Left cardiac atrium (tissue), 4 donors: ENCODE measurements around the gene AARS1. TPM values are rescaled to one million over a fixed set of nuclear protein-coding genes. Genes with fewer than 3 reads are reported as not detected.
"Not testable (repeated sequence)": the region's sequence is repeated elsewhere in the genome, so short reads cannot be mapped to it uniquely, and the experiment has no call there.

ENCODE experiments used
- ATAC-seq, 2 donors: fragments of 200-7000 bp; cut with Tn5 transposase; one replicate each; pipeline ENCODE4 v1.9.1; 2020; ENCODE audit warnings: mild to moderate bottlenecking in 2 of 2, moderate library complexity in 2 of 2
- DNase-seq: peaks from one replicate; pipeline ENCODE4 v3.0.0-alpha.2; 2020
- intact Hi-C, 2 donors: fragments of 100-400 bp; cut with DNase I; formaldehyde crosslinking; loops; one replicate each; pipeline versions ENCODE4 v1.14.1 to v1.15.1; 2022 to 2023
- total RNA-seq, 2 donors: library from RNA; stranded (reverse); fragmentation: NEBNext Ultra II Directional; extraction: Animal tissue kit (Norgen Biotek cat#: 25700); gene quantifications; one replicate each; pipeline ENCODE4 v1.2.1, GENCODE V29; 2021
- donor health status: DM: no; HTN: yes; CAD: no.
- donor health status: DM: no; HTN: yes; CAD: no; lungs with severe emphysema.
- donor health status: DM: yes; HTN: yes; CAD: no.
- donor health status: Dilated cardiomyopathy.

AARS1 gene
- total RNA-seq, 2 donors from 2014 or later: 62.0 to 69.7 TPM

DNA sequence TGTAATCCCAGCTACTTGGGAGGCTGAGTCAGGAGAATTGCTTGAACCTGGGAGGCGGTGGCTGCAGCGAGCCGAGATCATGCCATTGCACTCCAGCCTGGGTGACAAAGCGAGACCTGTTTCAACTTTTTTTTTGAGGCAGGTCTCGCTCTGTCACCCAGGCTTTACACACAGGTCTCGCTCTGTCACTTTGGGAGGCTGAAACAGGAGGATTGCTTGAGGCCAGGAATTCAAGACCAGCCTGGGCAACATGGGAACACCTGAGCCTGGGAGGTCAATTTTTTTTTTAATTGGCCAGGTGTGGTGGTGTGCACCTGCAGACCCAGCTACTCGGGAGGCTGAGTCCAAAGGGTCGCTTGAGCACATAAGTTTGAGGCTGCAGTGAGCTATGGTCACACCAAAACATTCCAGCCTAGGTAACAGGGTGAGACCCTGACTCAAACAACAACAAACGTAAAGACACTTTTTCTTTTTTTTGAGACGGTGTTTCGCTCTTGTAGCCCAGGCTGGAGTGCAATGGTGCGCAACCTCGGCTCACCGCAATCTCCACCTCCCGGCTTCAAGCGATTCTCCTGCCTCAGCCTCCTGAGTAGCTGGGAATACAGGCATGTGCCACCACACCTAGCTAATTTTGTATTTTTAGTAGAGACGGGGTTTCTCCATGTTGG lies 1.9 kb downstream of the AARS1 start:
- intact Hi-C loops, ATAC-seq, DNase-seq: not testable (repeated sequence)

DNA sequence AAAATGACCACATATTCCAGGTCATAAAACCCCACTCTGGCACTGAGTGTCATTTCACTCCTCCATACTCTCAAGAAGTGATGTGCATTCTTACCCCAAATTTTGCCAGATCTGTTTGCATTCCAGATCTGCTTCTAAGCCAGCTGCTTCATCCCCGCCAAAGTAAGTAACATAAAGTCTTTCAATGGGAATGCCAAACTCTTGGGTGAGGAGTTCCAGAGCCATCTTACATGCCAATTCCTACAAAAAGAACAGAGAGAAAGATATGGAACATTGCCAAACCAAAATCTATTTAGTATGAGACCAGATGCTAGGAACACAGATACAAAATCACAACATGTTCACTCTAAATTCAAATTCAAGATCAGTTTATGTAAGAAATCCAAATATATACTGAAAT lies 12.9 kb downstream of the AARS1 start:
- intact Hi-C loops: no loop called here
- ATAC-seq (no peak), DNase-seq (no peak)

DNA sequence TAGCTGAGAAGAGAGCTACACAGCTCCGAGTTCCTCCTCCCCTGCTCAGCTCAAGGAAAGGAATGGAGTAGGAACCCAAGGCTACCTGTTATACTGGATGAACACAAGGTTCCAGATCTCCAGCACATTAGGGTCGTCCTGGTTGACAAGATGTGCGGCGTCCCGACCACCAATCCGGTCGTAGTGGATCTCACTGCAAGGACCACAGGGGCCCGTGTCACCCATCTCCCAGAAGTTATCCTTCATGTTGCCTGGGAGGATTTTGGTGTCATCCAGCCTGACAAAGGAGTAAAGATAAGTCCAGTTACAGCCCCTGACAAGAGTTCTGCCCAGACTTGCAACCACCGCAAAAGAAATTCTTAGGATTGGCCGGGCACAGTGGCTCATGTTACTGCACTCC lies 17.6 kb downstream of the AARS1 start:
- intact Hi-C loops: no loop called here
- no peak for ATAC-seq
- DNase-seq: no peak

DNA sequence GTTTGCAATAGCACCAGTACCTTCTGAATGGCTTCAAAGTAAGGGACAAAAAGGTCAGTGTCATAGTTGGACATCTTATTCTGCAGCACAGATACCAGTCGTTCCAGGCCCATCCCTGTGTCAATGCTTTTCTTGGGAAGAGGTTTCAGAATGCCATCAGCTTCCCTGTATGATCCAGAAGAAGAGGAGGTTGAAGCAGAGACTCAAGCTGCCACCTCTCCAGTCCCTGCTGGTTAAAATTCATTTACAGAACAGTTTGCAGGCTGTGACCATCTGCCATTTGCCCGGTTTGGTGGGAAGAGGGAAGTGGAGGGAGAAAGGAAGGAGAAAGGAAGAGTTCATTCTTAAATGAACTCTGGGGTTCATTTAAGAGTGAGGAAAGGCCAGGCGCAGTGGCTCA lies 19.1 kb downstream of the AARS1 start:
- intact Hi-C loops: no loop called here
- ATAC-seq: no peak

DNA sequence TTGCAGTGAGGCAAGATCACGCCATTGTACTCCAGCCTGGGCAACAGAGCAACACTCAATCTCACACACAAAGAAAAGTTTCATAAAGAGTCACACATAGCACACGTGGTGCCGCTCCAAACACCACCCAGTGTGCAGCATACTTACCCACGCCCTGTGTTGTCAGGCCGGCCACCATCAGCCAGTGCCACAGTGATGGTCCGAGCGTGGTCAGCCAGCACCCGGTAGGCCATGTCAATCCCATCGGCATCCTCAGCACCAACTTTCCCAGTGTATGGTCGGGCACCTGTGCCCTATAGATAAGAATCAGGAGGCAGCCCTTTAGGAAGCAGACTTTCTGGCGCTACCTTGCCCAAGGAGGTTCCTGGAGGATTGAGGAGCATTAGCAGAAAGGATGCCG lies 19.8 kb downstream of the AARS1 start:
- ATAC-seq: no peak
- intact Hi-C loops: no loop called here
- no peak for DNase-seq

More for the DNA sequence above, 19.1 kb downstream of the AARS1 start:
- no peak for DNase-seq

DNA sequence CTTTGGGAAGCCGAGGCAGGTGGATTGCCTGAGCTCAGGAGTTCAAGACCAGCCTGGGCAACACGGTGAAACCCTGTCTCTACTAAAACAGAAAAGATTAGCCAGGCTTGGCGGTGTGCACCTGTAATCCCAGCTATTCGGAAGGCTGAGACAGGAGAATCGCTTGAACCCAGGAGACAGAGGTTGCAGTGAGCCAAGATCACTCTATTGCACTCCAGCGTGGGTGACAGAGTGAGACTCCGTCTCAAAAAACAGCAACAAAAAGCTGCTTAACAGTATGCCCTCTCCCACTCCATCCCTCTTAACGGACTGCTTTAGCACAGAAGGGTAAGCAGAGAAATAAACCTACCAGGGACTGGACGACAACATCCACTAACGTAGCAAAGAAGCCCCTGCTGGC lies 21.4 kb downstream of the AARS1 start:
- DNase-seq, intact Hi-C loops, ATAC-seq: not testable (repeated sequence)

DNA sequence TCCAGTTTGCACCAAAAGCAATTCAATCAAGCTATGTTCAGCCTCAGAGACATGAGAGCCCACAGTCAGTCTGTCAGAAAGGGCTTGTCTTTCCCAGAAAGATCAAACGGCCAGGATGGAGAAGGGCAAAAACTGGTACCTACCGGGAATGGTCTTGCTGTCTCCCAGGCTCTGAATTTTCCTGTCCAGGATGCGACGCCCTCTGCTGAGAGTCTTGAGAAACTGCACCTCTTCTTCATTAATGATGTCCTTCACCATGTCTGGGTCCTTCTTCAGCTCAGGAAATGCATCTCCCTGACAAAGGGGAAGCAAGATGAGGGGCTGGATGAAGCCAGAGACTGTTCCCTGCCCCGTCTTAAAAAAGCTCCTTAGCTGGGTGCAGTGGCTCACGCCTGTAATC lies 21.8 kb downstream of the AARS1 start:
- intact Hi-C loops: no loop called here
- ATAC-seq (peak in 1 of 2 donors; percentile 19), DNase-seq (no peak)

DNA sequence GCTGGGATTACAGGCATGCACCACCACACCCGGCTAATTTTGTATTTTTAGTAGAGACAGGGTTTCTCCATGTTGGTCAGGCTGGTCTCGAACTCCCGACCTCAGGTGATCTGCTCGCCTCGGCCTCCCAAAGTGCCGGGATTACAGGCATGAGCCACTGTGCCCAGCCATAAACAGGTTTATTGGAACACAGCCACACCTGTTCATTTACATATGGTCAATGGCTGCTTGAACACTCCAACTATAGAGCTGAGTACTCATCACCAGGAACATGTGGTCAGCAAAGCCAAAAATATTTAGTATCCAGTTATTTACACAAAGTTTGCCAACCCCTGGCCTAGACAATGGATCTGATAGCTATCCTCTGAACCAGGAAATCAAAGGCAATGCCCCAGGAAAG lies 29.4 kb downstream of the AARS1 start:
- intact Hi-C loops, ATAC-seq, DNase-seq: not testable (repeated sequence)

DNA sequence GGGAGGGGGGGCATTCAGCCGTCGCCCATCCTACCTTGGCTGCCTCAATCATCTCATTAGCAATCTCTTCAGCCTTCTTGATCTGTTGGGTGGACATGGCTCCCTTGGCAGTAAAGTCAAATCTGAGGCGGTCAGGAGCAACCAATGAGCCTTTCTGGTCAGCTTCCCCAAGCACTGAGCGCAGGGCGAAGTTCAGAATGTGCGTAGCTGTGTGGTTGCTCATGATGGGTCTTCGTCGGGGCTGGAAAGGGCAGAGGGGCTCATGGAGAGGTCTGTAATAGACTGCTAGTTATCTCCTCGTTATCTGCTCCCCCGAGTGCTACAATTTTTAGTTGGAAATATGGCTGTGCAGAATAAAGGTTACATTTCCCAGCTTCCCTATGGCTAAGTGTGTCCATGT lies 30.4 kb downstream of the AARS1 start:
- intact Hi-C loops: no loop called here
- no peak for DNase-seq

DNA sequence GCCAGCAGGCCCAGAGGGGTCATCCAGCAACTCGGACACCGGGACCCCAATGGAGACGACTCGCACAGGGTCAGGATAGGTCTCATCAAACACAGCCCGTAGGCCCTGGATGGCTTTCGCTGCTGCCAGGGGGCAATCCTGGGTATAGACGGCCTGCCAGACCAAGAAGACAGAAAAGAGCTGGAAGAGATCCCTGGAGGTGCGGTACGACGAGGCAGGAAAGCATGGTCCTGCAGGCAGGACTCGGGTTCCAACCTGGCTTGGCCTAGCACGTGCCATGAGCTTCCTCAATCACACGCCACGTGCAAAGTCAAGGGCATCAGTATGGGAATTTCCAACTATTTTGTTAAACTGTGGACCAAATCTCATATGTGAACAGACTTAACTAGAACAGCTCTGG lies 31.2 kb downstream of the AARS1 start:
- DNase-seq (no peak), ATAC-seq (no peak)
- intact Hi-C loops: no loop called here

More for the DNA sequence above, 30.4 kb downstream of the AARS1 start:
- ATAC-seq: no peak

DNA sequence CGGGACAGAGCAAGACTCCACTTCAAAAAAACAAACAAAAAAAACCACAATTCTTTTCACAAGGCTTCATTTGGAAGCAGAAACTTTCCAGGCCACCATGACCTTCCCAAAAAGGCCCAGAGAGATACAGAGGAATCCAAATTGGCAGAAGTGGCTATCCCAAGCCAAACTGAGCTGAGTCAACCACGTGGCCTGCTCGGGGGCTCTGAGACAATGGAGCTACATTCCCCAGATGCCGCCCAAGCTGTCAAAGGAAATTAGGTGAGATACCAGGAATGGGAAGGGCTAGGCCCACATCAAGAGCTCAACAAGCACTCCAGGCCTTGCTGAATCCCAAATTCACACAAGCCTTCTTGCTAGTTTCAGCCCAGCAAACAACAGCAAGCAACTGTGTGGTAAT lies 31.9 kb downstream of the AARS1 start:
- intact Hi-C loops: no loop called here
- ATAC-seq (no peak), DNase-seq (no peak)

DNA sequence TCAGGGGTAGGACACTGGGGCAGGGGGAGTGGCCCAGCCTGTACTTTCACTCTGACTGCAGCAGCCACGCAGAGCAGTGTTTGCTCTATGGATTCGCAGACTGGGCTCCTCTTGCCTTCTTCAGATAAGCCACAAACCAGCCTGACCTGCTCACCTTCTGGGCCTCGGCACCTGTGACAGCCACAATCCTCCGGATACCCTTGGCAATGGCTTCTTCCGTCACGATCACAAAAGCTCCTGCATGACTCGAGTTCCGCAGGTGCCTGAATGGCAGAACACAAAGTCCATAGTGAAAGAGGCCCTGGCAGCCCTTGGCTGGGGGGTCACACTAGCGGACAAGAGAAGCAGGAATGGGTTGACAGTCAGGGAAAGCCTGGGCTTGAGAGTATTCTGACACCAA lies 33.7 kb downstream of the AARS1 start:
- intact Hi-C loops: no loop called here
- DNase-seq (no peak), ATAC-seq (no peak)

DNA sequence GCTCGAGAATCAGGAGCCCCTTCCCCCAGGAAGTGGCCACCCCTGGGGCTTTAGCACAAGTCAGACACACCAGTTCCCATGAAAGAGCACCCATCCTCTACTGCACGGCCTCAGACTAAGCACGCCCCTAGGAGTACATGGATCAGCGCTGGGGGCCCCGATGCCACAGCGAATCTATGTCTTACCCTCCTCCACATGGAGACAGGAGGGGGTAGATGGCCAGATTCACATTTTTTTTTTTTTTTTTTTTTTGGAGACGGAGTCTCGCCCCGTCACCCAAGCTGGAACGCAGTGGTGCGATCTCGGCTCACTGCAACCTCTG lies 34.4 kb downstream of the AARS1 start:
- intact Hi-C loops: no loop called here

DNA sequence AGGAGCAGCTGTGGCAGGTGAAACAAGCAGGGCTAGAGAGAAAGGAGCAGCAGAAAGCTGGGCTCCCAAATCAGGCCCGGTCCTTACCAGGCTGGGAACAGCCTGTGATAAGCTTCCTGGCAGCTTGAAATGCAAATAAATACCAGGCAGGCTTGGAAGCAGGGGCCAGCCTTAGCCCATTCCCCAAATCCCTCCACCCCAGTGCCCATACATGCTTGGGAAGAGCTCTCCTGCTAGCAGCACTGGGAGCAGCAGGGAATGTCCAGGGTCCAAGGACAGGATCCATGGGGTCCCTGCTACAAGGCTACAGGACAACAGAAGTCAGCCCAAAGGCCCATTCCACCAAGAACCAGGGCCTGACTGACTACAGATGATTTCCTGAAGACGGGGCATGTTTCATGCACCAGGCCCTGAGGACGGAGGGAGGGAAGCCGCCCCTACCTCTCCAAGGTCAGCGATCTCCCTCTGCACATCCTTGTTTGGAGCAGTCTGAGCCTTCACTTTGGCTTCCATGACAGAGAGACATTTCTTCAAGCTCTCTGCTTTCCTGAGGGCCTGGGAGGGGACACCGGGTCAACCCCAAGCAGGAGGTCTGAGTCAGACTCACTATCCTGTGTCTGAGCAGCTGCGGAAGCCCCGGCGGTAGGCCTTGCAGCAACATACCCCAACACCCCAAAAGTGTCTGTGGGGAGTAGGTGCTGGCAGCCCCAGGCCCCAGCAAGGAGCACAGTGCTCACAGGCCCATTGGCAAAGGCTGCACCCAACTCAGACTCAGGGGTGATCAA lies 34.9 kb downstream of the AARS1 start:
- intact Hi-C loops: no loop called here
- DNase-seq (no peak), ATAC-seq (no peak)

More for the DNA sequence above, 34.4 kb downstream of the AARS1 start:
- ATAC-seq (no peak), DNase-seq (no peak)

DNA sequence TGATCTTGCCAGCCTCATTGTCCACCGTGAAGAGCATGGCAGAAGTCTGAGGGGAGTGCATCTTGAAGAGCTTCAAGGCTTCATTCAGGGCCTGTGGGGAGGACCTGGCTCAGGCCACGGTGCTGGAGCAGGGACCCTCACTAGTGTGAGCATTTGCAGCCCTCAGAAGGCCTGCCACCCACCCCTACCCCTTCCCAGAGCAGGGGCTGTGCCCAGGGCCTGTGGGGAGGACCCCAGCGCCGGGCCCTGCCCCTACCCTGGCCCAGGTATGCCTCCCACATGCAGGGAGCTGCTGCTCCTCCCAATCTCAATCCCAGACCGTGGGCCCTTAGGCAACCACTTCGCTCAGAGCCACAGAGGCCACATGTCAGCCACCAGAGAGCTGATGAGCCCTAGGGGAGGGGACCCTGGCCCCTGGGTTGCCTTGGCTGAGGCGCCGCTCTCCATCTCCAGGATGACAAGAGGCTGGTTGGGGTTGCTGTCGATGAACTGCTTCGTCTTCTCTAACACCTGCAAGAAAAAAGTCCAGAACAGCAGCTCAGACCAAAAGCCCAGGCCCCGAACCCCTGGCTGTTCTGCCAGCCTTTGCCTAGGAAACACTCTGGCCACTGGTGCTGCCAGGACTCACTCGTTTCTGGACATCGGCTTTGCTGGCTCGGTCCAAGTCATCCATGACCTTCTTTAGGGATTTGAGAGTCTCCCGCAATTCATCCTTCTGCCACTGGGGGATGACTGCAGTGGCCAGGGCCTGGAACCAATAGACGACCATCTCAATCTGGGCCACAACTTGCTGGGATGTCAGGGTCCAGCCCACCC lies 35.8 kb downstream of the AARS1 start:
- ATAC-seq (no peak), DNase-seq (no peak)
- intact Hi-C loops: no loop called here

DNA sequence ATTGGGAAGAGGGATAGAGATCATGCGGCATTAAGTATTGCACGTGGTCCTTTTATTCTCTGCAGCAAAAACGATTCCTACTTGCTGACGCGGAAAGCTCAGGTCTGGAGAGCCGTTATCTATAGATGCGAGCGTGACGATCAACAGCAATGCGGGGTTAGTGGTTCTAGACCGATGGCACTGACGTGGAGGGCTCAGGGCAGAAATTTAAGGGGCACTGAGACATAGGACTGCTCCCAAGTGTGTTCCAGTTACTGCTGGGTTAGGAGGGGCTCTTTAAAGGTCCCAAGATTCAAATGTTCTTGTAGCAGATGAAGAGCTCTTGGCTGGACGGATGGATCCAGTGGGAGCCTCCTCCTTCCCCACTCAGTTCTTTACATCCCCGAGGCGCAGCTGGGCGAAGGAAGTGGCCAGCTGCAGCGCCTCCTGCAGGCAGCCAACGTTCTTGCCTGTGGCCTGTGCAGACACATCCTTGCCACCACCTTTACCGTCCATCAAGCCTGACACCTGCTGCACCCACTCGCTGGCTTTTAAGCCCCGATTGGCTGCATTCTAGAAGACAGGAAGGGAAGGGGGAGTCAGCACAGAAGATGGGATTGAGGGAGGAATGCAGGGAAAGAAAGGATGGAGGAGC lies 36.8 kb downstream of the AARS1 start:
- no peak for DNase-seq
- intact Hi-C loops: no loop called here
- no peak for ATAC-seq

DNA sequence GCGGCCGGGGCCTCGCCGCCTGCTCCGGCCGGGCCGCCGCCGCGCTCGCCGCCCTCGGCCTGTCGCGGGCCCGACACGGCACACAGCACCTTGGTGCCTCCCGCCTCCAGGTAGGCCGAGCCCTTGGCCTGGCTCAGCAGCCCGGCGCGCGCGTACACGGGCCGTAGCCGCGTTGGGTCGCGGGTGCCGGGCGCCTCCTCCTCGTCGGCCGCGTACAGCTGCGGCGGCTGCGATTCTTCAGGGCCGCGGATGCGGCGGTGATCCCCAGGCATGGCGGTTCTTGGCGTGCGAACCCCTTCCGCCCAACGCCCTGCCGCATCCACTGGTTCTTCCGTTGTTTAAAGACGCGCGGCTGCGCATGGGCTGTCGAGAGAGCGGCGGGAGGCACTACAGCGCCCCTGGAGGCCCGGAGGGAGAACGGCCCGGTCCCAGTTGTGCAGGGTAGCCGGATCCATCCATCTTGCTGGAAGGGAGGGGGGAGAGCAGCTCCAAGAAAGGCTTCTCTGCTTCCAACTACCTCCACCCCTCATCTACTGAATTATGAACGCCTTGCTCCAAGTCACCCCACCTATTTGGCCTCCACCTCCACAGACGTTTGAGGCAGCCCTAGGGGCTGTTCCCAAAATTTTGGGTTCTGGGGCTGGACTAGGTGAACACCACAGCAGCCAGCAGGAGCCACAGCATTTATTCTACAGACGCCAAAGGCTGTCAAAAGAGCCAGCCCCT lies 37.5 kb downstream of the AARS1 start, which contains the start of gene EXOSC6:
Gene EXOSC6, minus strand, starts transcription at position 312 of the 726 bp plus-strand sequence. Its CDS starts 40 bp downstream, at position 272.
- intact Hi-C loops: no loop called here
- DNase-seq (peak; percentile 94), ATAC-seq (peak; percentile 95 to 98)

DNA sequence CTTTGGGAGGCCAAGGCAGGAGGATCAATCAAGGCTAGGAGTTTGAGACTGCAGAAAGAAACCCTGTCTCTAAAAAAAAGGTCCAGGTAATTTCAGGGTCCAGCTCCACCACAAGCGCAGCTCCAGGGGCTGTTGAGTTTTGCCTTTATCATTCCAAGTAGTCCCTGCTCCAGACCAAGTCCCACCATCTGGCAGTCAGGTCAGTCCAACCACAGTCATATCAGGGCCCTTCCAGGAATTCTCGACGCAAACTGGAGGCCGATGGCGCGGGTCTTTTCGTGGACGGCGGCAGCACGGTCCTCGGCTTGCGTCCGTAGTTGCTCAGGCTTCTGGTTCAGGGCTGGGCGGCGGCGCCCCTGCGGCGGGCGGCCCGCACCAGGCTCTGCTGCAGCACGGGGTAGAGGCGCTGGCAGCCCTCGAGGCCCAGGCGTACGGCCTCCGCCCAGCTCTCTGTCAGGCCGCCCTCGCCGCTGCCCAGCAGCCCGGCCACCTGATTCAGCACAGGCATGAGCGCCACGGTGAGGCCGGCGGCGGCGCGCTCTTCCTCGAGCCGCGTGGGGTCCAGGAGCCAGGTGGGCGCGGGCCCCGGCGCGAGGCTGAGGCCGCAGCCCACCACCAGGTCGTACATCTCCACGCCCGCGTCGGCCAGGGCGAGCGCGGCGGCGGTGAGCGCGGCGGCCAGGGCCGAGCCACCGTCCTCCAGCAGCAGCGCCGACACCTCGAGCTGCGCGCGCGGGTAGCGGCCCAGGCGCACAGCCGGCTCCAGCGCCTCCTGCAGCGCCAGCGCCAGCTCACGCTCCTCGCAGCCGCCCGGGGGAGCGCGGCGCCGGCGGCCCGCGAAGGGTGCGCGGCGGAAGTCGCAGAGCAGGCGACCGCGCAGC lies 38.3 kb downstream of the AARS1 start:
- DNase-seq: peak; percentile 55
- intact Hi-C loops: no loop called here
- peak; percentile 56 to 63 for ATAC-seq
